GM12874 (cell line): Measurements from ENCODE around the gene ESRP2.

Experiments used
- CTCF ChIP-seq: IDR thresholded peaks from 2 replicates; pipeline ENCODE4 v1.5.1; 2011; ENCODE audit warnings: low read depth, mild to moderate bottlenecking, control low read depth, low read length, moderate library complexity; ENCODE audit not compliant: insufficient read depth

The ESRP2 gene

GRCh38 chr16:68244481-68244902, 8.6 kb upstream of the ESRP2 start:
- no peak for TF ChIP-seq CTCF

GRCh38 chr16:68242926-68243858, 7.3 kb upstream of the ESRP2 start:
- TF ChIP-seq CTCF: no peak

- TF ChIP-seq CTCF: no peak
Observed at GRCh38 chr16:68242085-68242484, 6.2 kb upstream of the ESRP2 start.

- TF ChIP-seq CTCF: no peak
Observed at GRCh38 chr16:68238029-68238345, 2.1 kb upstream of the ESRP2 start.

GRCh38 chr16:68237243-68238028, 1.5 kb upstream of the ESRP2 start:
- no peak for TF ChIP-seq CTCF

- TF ChIP-seq CTCF: no peak
Observed at GRCh38 chr16:68236826-68237242, 907 bp upstream of the ESRP2 start.

- TF ChIP-seq CTCF: no peak
Observed at GRCh38 chr16:68236137-68236825, 354 bp upstream of the ESRP2 start.
